Eye (tissue), 1 donor: ENCODE results near the gene CDK5R2.

Experiments used
- DNase-seq: peaks from one replicate; pipeline ENCODE4 v3.0.0-alpha.2; 2015

CDK5R2 gene

GRCh38 chr2:218990052-218990451 is 30.6 kb downstream of the CDK5R2 start:
- DNase-seq, result no peak

- DNase-seq, result no peak
Observed at GRCh38 chr2:218990612-218991011, 31.1 kb downstream of the CDK5R2 start.

GRCh38 chr2:218991674-218992168 is 32.3 kb downstream of the CDK5R2 start:
- DNase-seq, result peak; percentile 53

DNA sequence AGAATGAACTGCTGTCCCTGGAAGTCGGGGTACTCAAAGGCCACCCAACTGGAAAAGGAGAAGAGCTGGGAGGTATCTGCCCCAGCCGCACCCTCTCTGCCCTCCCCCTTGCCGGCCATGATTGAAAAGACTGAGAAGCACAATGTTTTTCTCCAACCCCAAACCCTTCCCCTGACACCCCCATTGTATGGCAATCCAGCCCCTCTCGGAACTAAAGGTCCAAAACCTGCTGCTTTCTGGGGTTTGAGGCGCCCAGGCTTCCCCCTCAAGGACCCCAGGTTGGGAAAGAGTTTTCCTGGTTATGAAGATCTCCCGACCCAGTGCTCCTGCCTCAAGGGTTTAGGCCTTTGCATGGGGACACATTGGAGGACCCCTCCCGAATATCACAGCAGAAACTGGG is 32.7 kb downstream of the CDK5R2 start:
- DNase-seq, result no peak

- DNase-seq, result no peak
Observed at GRCh38 chr2:218992703-218993344, 33.4 kb downstream of the CDK5R2 start.

DNA sequence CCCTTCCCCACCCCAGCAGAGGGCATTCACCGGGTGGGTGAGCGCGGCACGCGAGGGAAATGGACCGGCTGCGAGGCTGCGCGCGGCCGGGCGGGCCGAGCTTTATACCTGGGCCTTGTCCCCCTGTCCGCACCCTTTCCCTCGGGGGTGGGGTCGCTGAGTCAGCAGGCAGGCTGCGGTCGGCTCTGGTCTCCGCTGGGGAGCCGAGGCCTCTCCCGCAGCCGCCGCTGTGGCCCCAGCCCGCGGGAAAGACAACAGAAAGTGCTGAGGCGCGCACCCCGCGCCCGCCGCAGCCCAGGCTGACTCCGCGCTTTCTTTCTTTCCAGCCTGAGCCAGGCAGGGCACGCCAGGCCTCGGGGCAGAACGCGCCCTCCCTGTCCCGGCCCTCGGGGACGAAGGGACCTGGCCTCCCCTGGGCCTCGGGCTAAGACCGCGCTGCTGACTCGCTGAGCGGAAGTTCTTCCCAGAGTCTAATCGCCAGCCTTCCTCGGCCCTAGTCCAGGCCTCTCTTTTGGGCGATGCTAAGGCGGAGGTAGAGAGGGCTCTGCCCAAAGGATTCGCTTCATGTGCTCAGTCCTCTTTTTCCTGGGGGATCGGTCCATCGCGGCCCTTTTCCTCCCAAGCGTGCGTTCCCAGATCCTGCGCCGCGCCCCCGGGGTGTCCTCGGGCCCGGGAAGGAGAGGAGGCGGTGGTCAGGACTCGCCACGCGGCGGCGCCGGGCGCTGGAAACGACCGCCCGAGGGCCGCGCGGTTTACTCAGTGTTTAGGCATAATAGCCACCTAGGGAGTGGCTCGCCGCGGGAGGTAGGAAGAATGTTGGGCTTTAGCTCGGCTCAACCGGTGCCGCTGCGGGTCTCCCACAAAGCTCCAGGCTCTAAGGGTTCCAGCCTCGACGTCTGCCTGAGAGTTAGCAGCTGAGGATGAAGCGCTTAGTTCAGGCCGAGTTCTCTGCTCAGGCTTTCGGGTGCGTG is 34.2 kb downstream of the CDK5R2 start, which contains the start of gene CRYBA2:
Gene CRYBA2 (minus strand): TSS at position 78 of the 971 bp plus-strand sequence. CDS start 246 bp downstream, outside the sequence.
- DNase-seq, result peak; percentile 51

GRCh38 chr2:218995561-218995960 is 36.1 kb downstream of the CDK5R2 start:
- no peak for DNase-seq

GRCh38 chr2:218995972-218996711 is 36.7 kb downstream of the CDK5R2 start:
- DNase-seq, result peak; percentile 95

GRCh38 chr2:218996937-218997336 is 37.5 kb downstream of the CDK5R2 start:
- no peak for DNase-seq

DNA sequence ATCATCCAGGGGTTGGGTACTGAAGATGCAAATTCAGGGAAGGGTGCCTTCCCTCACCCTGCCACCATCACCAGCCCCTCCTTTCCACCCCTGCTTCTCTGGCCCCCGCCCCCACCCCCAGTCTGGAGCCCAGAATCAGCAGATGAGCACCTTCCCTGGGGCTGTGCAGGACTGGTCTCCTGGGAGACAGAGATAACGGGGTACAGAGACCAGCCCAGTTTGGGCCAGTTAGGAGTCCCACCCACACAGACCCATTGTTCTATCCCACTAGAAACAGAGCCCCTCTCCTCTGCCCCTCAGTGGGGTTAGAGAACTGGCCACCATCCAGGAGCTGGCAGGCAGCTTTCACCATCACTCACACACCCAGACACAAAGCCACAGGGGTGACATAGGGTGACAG is 38.3 kb downstream of the CDK5R2 start:
- DNase-seq, result no peak

DNA sequence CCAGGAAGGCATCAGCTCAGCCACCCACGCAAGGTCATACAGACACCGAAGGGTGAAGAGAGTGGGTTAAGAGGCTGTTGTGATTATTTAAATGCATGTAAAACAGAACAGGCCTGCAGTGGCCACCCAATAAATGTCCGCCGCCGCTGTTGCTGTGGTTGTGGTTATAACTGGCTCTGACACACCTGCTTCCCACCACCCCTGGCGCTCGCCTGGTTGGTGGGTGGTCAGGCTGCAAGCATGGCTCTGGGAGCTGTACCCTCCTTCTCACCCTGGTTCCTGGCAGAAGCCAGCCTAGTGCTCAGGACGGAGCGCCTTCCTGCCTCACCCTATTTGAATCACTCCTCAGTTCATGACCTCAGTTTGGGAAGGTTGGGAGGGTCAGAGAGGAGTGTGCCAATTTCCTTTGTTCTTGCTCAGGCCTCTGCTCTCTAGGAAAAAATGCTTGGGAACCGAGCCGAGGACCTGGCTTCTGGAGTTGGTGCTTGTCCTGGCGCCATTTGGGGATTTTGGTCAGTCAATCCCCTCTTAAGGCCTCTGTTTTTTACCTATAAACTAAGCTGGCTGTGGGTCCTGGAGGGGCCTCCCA is 39.0 kb downstream of the CDK5R2 start:
- no peak for DNase-seq

- peak; percentile 35 for DNase-seq
Observed at GRCh38 chr2:218999021-218999880, 39.8 kb downstream of the CDK5R2 start.

DNA sequence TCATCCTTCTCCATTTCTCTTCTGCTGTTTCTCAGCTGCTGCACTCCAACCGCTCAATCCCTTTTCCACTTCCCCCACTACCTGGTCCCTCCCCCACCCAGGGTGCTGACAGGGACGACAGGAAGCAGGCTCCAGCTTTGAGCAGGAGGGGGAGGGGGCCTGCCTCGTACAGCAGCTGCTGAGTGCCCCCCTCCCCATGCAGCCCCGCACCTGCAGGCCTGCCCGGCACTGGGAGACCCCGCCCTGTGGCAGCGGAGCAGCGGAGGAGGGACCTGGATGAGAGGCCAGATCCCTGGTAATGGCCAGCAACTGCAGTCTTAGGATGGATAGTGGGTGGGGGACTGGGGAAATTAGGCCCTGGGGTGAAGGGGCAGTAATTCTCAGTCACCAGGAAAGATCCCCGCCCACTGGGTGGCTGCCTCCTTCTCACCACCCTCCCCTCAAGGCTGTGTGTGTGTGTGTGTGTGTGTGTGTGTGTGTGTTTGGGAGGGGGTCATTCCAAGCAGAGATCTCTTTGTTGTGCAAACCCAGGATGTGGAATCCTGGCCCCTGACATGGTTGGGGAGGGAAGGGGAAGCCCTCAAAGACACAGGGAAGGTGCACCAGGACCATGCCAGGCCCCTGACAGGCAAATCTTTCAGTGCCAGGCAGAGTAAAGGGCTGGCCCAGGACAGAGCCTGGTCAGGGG is 40.6 kb downstream of the CDK5R2 start:
- no peak for DNase-seq

DNA sequence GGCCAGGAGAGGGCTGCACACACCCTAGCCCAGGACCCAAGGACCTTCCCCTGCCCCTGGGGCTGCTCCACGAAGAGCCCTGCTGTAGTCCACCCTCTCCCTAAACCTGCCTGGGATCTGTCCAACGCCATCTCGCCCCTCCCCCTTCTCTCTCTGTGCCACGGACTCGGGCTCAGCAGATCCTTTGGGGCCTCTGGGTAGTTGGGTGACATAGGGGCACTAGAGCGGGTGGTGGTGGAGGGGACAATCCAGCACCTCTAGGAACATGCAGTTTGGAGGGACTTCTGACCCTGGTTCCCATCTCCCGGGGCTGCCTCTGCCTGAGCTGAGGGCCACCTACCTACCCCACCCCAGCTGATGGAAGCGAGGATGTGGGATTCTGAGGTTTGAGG is 41.1 kb downstream of the CDK5R2 start:
- DNase-seq, result peak; percentile 20

- no peak for DNase-seq
Observed at GRCh38 chr2:219001100-219001576, 41.7 kb downstream of the CDK5R2 start.

DNA sequence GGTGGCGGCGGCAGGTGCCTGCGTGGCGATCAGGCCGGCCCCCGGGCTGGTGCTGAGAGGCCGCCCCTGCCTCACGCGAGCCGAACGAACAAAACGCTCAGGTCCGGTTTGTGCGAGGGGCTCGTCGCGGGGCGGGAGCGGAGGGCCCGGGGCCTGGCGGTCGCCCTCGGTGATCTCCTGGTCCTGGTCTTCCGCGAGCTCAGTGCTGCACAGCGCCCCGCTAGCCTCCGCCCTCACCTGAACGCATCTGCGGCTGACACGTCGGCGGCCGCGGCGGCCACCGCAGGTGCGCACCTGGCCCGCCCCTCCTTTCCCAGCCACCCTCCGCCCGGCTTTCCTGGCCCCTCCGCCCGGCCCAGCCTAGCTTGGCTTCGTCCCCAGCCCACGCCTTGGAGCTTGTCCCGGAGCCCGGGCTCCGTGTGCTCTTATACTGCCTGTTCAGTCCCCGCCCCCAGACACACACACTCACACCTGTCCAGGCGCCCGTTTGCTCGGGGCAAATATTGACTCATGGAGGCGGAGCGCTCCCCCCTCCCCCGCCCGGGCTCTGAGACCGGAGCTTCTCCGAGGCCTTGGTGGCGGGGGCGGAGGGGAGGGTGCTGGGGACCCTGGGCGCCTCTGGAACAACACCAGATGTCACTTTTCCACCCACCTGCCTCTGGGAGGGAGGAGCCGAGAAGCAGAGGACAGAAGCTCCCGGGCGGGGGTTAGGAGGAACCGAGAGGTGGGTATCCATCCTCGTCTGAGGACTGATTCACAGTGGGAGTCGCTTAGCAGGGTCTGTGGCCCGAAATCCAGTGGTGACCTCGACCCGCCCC is 42.3 kb downstream of the CDK5R2 start:
- no peak for DNase-seq

DNA sequence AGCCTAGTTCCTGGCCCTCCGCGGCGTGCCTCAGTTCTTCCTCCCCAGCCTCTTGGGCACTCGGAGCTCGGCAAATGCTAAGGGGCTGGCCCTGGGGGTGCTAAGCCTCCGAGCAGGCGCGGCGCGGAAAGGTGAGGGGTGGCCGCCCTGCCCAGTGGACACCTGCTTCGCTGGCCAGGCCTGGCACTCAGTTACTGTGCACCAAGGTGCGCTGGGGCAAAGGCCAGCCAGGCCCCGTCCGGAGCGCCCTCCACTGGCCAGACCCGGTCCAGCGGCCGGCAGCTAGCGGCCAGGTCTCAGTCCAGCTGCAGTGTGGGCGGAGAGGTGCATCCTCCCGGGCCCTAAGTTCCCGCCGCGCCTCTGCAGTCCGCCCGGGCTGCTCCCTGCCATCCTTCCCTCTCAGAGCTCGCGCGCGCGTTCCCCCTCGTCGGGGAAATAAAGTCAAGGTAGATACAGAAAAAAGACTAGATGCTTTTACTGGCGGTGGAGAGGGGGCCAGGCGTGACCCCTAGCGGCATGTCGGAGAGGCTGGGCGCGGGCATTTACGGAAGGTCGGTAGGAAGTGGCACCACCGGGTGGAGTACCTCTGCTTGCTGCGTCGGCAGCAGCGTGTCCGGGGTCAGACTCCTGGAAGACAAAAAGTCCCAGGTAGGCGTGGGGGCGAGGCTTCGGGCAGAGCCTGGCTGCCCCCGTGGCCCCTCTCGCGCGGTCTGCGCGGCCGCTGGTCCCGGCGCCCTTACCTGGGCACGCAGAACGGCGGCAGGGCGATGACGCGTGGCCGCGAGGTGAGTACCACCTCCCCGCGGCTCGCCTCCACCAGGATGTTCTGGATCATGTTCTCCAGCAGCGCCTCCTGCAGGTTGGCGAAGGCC is 43.2 kb downstream of the CDK5R2 start:
- peak; percentile 73 for DNase-seq

- DNase-seq, result no peak
Observed at GRCh38 chr2:219003267-219003634, 43.8 kb downstream of the CDK5R2 start.

DNA sequence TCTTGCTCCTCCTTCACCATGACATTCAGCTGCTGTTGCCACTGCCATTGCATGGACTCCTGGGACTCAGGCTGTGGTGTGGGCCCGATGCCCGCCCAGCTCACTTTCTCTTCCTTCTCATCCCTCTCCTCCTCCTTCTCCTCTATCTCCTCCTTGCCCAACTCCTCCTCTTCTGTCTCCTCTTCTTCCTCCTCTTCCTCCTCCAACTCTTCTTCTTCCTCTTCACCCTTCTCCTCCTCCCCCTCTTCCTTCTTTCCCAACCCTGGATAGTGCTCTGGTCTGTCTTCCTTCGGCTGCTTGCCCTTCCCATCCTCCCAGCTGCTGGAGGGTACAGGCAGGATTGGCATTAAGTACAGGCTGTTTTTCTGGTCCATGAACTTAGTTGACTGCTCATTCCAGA is 44.5 kb downstream of the CDK5R2 start:
- DNase-seq, result no peak
